HL-60/S4 (cell line): ENCODE results near the gene DMAC2.
"Not testable (repeated sequence)": the region's sequence is repeated elsewhere in the genome, so short reads cannot be mapped to it uniquely, and the experiment has no call there.

Experiments
- in situ Hi-C: fragments of 300-500 bp; cut with MboI; formaldehyde crosslinking; loops from 2 replicates; pipeline ENCODE4 v1.14.3; 2022; ENCODE audit warnings: low sequenced_read_pairs

DMAC2 gene

GRCh38 chr19:41424335-41425173 lies 15.2 kb downstream of the DMAC2 start:
- in situ Hi-C loops: no loop called here

- in situ Hi-C loops: no loop called here
These were observed 16.8 kb downstream of the DMAC2 start for GRCh38 chr19:41422955-41423354.

GRCh38 chr19:41422456-41422855 lies 17.3 kb downstream of the DMAC2 start:
- in situ Hi-C loops: no loop called here

GRCh38 chr19:41421973-41422372 lies 17.7 kb downstream of the DMAC2 start:
- in situ Hi-C loops: no loop called here

- in situ Hi-C loops: no loop called here
These were observed 18.4 kb downstream of the DMAC2 start for GRCh38 chr19:41421314-41421713.

- in situ Hi-C loops: no loop called here
These were observed 19.4 kb downstream of the DMAC2 start for GRCh38 chr19:41420101-41420880.

- in situ Hi-C loops: no loop called here
These were observed 23.5 kb downstream of the DMAC2 start for GRCh38 chr19:41416194-41416674.

GRCh38 chr19:41415154-41415571 lies 24.5 kb downstream of the DMAC2 start:
- in situ Hi-C loops: no loop called here

- in situ Hi-C loops: no loop called here
These were observed 25.3 kb downstream of the DMAC2 start for GRCh38 chr19:41414461-41414860.

GRCh38 chr19:41413947-41414346 lies 25.8 kb downstream of the DMAC2 start:
- in situ Hi-C loops: no loop called here

GRCh38 chr19:41412953-41413352 lies 26.8 kb downstream of the DMAC2 start:
- in situ Hi-C loops: no loop called here

- in situ Hi-C loops: no loop called here
These were observed 27.8 kb downstream of the DMAC2 start for GRCh38 chr19:41411968-41412265.

GRCh38 chr19:41411100-41411967 lies 28.4 kb downstream of the DMAC2 start:
- in situ Hi-C loops: no loop called here

- in situ Hi-C loops: no loop called here
These were observed 29.2 kb downstream of the DMAC2 start for GRCh38 chr19:41410336-41411054.

GRCh38 chr19:41409288-41409687 lies 30.4 kb downstream of the DMAC2 start:
- in situ Hi-C loops: no loop called here

GRCh38 chr19:41408846-41409245 lies 30.9 kb downstream of the DMAC2 start:
- in situ Hi-C loops: not testable (repeated sequence)

- in situ Hi-C loops: no loop called here
These were observed 31.5 kb downstream of the DMAC2 start for GRCh38 chr19:41408256-41408655.

- in situ Hi-C loops: no loop called here
These were observed 32.4 kb downstream of the DMAC2 start for GRCh38 chr19:41407271-41407670.

- in situ Hi-C loops: no loop called here
These were observed 33.9 kb downstream of the DMAC2 start for GRCh38 chr19:41405776-41406175.

GRCh38 chr19:41403181-41403970 lies 36.3 kb downstream of the DMAC2 start:
- in situ Hi-C loops: no loop called here
